WTC11 (cell line): ENCODE results near the gene TGM1. TPM values are rescaled to one million over a fixed set of nuclear protein-coding genes. Genes with fewer than 3 reads are reported as not detected.

Experiments
- ATAC-seq: fragments of 200-7000 bp; cut with Tn5 transposase; 2 replicates; pipeline ENCODE4 v1.10.0; 2021; ENCODE audit warnings: mild to moderate bottlenecking, moderate library complexity
- CTCF ChIA-PET: fragments of 300-600 bp; sonication (Branson Sonifier 250); formaldehyde crosslinking; loops from one replicate; lab custom pipeline; 2021; ENCODE audit warnings: antibody characterized with exemption; lab: Charles Lee
- POLR2A ChIA-PET: fragments of 350-600 bp; sonication (Branson Sonifier 250); formaldehyde crosslinking; loops from one replicate; lab custom pipeline; 2021; ENCODE audit warnings: antibody characterized with exemption; lab: Charles Lee
- DNase-seq: peaks from one replicate; pipeline ENCODE4 v3.0.0; 2021; ENCODE audit warnings: low spot score
- H3K27ac Mint-ChIP-seq: 2 replicates; pipeline ENCODE4 v1.8.0; 2021; ENCODE audit warnings: mixed read lengths
- H3K27me3 Mint-ChIP-seq: 2 replicates; pipeline ENCODE4 v1.8.0; 2021; ENCODE audit warnings: low read depth, mild to moderate bottlenecking, moderate library complexity, mixed read lengths
- H3K36me3 Mint-ChIP-seq: 2 replicates; pipeline ENCODE4 v1.8.0; 2021; ENCODE audit warnings: mixed read lengths
- H3K4me1 Mint-ChIP-seq: 2 replicates; pipeline ENCODE4 v1.8.0; 2022; ENCODE audit warnings: mixed read lengths
- H3K4me3 Mint-ChIP-seq: 2 replicates; pipeline ENCODE4 v1.8.0; 2021; ENCODE audit warnings: mild to moderate bottlenecking, moderate library complexity, mixed read lengths
- H3K9me3 Mint-ChIP-seq: 2 replicates; pipeline ENCODE4 v1.8.0; 2021; ENCODE audit warnings: mixed read lengths
- AR ChIP-seq: fragments of 250-450 bp; sonication (Bioruptor Pico); IDR thresholded peaks from 2 replicates; pipeline ENCODE4 v1.9.0; 2021; ENCODE audit warnings: mild to moderate bottlenecking
- ATF1 ChIP-seq: sonication (generic); formaldehyde crosslinking; IDR thresholded peaks from 2 replicates; pipeline ENCODE4 v1.8.1; 2023; ENCODE audit warnings: mild to moderate bottlenecking, moderate library complexity, missing genetic modification reagents
- CDX4 ChIP-seq: fragments of 250-450 bp; sonication (Bioruptor Pico); IDR thresholded peaks from 2 replicates; pipeline ENCODE4 v1.9.0; 2021; ENCODE audit warnings: moderate library complexity, mild to moderate bottlenecking, inconsistent platforms, borderline replicate concordance
- E2F1 ChIP-seq: sonication (generic); formaldehyde crosslinking; IDR thresholded peaks from 2 replicates; pipeline ENCODE4 v1.8.0; 2022; ENCODE audit warnings: mild to moderate bottlenecking, missing genetic modification reagents
- GABPB1 ChIP-seq: sonication (generic); formaldehyde crosslinking; IDR thresholded peaks from 2 replicates; pipeline ENCODE4 v1.8.1; 2023; ENCODE audit warnings: mild to moderate bottlenecking, missing genetic modification reagents
- MYBL2 ChIP-seq: sonication (generic); formaldehyde crosslinking; IDR thresholded peaks from 2 replicates; pipeline ENCODE4 v1.8.1; 2023; ENCODE audit warnings: mild to moderate bottlenecking, moderate library complexity, missing genetic modification reagents
- PRRX2 ChIP-seq: fragments of 250-450 bp; sonication (Bioruptor Pico); IDR thresholded peaks from 2 replicates; pipeline ENCODE4 v1.8.0; 2021; ENCODE audit warnings: mild to moderate bottlenecking
- SMAD3 ChIP-seq: sonication (generic); formaldehyde crosslinking; IDR thresholded peaks from 2 replicates; pipeline ENCODE4 v1.8.0; 2022; ENCODE audit warnings: missing genetic modification reagents, mild to moderate bottlenecking, borderline replicate concordance
- SMAD4 ChIP-seq: sonication (generic); formaldehyde crosslinking; IDR thresholded peaks from 2 replicates; pipeline ENCODE4 v1.8.0; 2022; ENCODE audit warnings: mild to moderate bottlenecking, missing genetic modification reagents
- SP1 ChIP-seq: sonication (generic); formaldehyde crosslinking; conservative IDR thresholded peaks from 2 replicates; pipeline ENCODE4 v1.8.1; 2022; ENCODE audit warnings: missing genetic modification reagents
- TCF7 ChIP-seq: sonication (generic); formaldehyde crosslinking; IDR thresholded peaks from 2 replicates; pipeline ENCODE4 v1.8.0; 2022; ENCODE audit warnings: mild to moderate bottlenecking, low read depth, missing genetic modification reagents, moderate library complexity
- TEAD1 ChIP-seq: sonication (generic); formaldehyde crosslinking; IDR thresholded peaks from 2 replicates; pipeline ENCODE4 v1.8.0; 2022; ENCODE audit warnings: mild to moderate bottlenecking, missing genetic modification reagents
- TP53 ChIP-seq: sonication (generic); formaldehyde crosslinking; IDR thresholded peaks from 2 replicates; pipeline ENCODE4 v1.8.1; 2023; ENCODE audit warnings: mild to moderate bottlenecking, missing genetic modification reagents
- USF1 ChIP-seq: sonication (generic); formaldehyde crosslinking; IDR thresholded peaks from 2 replicates; pipeline ENCODE4 v1.8.0; 2022; ENCODE audit warnings: mild to moderate bottlenecking, missing genetic modification reagents
- ZBTB21 ChIP-seq: sonication (generic); formaldehyde crosslinking; IDR thresholded peaks from 2 replicates; pipeline ENCODE4 v1.8.1; 2023; ENCODE audit warnings: mild to moderate bottlenecking, missing genetic modification reagents, borderline replicate concordance
- ZNF281 ChIP-seq: sonication (generic); formaldehyde crosslinking; IDR thresholded peaks from 2 replicates; pipeline ENCODE4 v1.8.0; 2023; ENCODE audit warnings: mild to moderate bottlenecking, missing genetic modification reagents
- ZNF317 ChIP-seq: sonication (generic); formaldehyde crosslinking; IDR thresholded peaks from 2 replicates; pipeline ENCODE4 v1.8.1; 2023; ENCODE audit warnings: low read depth, mild to moderate bottlenecking, moderate library complexity, missing genetic modification reagents, borderline replicate concordance
- ZNF512 ChIP-seq: sonication (generic); formaldehyde crosslinking; IDR thresholded peaks from 2 replicates; pipeline ENCODE4 v1.8.1; 2022; ENCODE audit warnings: missing genetic modification reagents, borderline replicate concordance
- total RNA-seq: library from RNA; stranded (reverse); gene quantifications from 3 replicates; pipeline ENCODE4 v1.2.3, GENCODE V29; 2021

Gene TGM1
- total RNA-seq, 1 experiment from 2014 or later, result 5.2 TPM

GRCh38 chr14:24236689-24237462 is 26.1 kb downstream of the TGM1 start:
- POLR2A ChIA-PET, result no interaction called here
- Mint-ChIP-seq H3K4me1 (peaks cover 20% of the 10 kb centered on the region), H3K27ac (no peak overlapping the region), H3K9me3 (no peaks in the 10 kb centered on the region), H3K4me3 (no peak overlapping the region), H3K27me3 (no peaks in the 10 kb centered on the region), H3K36me3 (peaks cover 55% of the 10 kb centered on the region)
- CTCF ChIA-PET, result no interaction called here
- DNase-seq (no peak), ATAC-seq (no peak)
- TF ChIP-seq ZBTB21, result no peak
- TF ChIP-seq TCF7, result no peak
- no peak for TF ChIP-seq ZNF281 (CRISPR knock-in tag)
- no peak for TF ChIP-seq SP1 (CRISPR knock-in tag)
- TF ChIP-seq SMAD4 (CRISPR knock-in tag), result no peak
- no peak for TF ChIP-seq PRRX2 (CRISPR knock-in tag)
- no peak for TF ChIP-seq GABPB1 (CRISPR knock-in tag)
- TF ChIP-seq ZNF317 (CRISPR knock-in tag), result no peak
- TF ChIP-seq TP53 (CRISPR knock-in tag), result no peak
- TF ChIP-seq SMAD3 (CRISPR knock-in tag), result no peak
- no peak for TF ChIP-seq CDX4 (CRISPR knock-in tag)
- TF ChIP-seq TEAD1 (CRISPR knock-in tag), result no peak
- no peak for TF ChIP-seq AR (CRISPR knock-in tag)
- TF ChIP-seq USF1, result no peak
- TF ChIP-seq MYBL2 (CRISPR knock-in tag), result no peak
- TF ChIP-seq ZNF512 (CRISPR knock-in tag), result no peak
- TF ChIP-seq E2F1 (CRISPR knock-in tag), result no peak
- no peak for TF ChIP-seq ATF1
